Omental fat pad (tissue), 4 donors: ENCODE results near the gene EMID1. TPM values are rescaled to one million over a fixed set of nuclear protein-coding genes. Genes with fewer than 3 reads are reported as not detected.

ENCODE experiments used
- ATAC-seq: fragments of 150-250 bp; one replicate; pipeline ENCODE4 v1.9.1; 2016; ENCODE audit warnings: mild to moderate bottlenecking, moderate library complexity; ENCODE audit not compliant: low FRiP score
- DNase-seq: peaks from one replicate; pipeline ENCODE4 v3.0.0-alpha.2; 2019; ENCODE audit warnings: low spot score
- CTCF ChIP-seq, 3 donors: fragments of 450-650 bp; IDR thresholded peaks; one replicate each; pipeline ENCODE4 v1.5.1; 2016 to 2017; ENCODE audit warnings: antibody characterized with exemption in 3 of 3, mild to moderate bottlenecking in 3 of 3, moderate library complexity in 2 of 3
- total RNA-seq, 4 donors: library from RNA; depleted of rRNA; stranded (reverse); fragments of >200 nt; gene quantifications; one replicate each; pipeline ENCODE4 v1.1.0, GENCODE V29; 2016

EMID1 gene
- total RNA-seq, 4 donors from 2014 or later: 1.5 to 2.5 (median 1.7) TPM

DNA sequence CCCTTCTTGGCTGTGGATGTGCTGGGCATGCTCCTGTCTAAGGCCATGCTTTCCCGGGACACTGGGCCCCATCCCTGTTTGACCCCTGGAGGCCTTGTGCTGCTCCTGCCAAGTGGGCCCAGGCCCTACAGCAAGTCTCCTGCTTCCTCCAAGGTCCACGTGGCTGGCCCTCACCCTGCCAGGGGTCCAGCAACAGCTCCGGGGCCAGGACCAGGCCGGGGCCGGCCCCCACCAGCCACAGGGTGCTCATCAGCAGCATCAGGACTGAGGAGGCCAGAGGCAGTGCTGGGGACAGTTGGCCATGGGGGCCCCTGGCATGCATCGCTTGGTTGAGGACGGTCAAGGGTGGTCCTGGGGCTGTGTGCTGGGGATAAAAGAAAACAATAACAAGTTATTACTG is 59.6 kb downstream of the EMID1 start:
- ATAC-seq (no peak), DNase-seq (no peak)
- no peak for TF ChIP-seq CTCF (IDR thresholded peaks at IDR 0.05)

DNA sequence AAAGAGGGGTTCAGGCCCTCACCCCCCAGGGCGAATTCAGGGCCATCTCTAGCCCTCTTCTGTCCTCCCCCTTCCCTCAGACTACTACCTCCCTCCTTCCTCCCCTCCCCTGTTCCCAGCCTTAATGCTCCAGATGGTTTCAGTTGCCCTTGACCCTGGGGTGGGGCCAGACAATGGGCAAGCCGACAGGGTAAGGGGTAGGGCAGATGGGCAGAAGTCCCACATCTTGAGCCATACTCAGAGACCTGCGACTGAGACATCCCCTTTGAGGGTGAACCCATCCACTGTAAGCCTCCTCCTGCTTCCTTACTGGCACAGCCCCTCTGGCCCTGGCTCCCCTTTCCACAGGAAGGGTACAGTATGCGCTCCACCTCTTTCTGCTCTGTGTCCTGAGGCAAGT is 60.2 kb downstream of the EMID1 start:
- no peak for TF ChIP-seq CTCF (IDR thresholded peaks at IDR 0.05)
- ATAC-seq (no peak), DNase-seq (no peak)

DNA sequence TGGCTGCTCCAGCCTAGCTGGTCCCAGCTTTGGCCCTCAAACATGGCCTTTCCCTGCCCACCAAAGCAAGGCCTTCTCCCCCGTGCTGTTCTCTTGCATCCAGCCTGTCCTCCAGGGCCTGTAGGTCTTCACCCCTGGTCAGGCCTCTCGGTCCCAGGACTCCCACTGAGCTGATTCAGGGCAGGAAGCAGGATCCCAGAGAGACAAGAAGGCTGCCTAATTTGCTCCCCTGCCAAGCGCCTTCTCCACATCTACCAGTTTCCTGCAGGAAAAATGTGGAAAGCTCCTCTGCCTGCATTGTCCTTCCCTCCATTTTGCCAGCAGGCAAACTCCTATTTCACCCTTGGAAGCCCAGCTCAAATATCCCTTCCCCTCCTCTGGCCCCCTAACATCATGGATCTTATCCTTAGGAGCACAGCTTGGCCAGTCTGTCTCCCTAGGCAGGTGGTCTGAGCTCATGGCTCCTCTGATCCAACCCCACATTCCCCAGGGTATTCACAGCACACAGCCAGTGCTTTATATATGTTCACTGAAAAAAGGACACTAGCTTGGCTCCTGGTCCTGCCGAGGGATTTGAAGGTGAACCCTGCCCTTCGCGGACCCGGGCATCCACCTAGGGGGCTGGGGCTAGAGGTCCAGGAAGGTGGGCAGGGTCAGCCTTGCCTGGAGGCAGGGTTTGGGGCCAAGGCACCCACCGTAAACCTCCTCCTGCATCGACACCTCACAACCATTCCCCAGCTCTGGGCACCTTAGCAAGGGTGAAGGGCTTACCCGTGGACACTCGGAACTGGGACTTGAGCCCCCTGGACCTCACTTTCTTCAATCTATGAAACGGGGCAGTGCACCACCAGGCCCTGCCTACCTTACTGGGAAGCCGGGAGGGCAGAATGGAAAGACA is 61.1 kb downstream of the EMID1 start:
- DNase-seq: no peak
- ATAC-seq: no peak
- TF ChIP-seq CTCF (IDR thresholded peaks at IDR 0.05): no peak

DNA sequence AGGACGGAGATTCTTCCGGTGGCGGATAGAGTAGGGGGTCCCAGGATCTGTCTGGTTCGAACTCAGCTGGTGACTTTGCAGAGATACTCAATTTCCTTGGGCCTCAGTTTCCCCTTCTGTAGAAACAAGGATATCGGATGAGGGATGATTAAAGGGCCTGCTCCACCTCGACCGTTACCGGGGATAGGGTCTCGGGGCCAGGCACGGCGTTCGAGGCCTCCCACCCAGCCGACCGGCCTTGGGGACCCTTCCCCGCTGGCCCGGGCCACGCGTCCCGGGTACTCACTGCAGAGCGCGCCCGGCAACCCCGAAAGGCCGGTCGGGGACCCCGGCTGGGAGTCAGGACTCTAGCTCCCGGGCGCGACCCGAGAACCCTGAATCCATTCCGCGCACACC is 61.8 kb downstream of the EMID1 start:
- TF ChIP-seq CTCF (IDR thresholded peaks at IDR 0.05): no peak
- ATAC-seq (no peak), DNase-seq (no peak)

DNA sequence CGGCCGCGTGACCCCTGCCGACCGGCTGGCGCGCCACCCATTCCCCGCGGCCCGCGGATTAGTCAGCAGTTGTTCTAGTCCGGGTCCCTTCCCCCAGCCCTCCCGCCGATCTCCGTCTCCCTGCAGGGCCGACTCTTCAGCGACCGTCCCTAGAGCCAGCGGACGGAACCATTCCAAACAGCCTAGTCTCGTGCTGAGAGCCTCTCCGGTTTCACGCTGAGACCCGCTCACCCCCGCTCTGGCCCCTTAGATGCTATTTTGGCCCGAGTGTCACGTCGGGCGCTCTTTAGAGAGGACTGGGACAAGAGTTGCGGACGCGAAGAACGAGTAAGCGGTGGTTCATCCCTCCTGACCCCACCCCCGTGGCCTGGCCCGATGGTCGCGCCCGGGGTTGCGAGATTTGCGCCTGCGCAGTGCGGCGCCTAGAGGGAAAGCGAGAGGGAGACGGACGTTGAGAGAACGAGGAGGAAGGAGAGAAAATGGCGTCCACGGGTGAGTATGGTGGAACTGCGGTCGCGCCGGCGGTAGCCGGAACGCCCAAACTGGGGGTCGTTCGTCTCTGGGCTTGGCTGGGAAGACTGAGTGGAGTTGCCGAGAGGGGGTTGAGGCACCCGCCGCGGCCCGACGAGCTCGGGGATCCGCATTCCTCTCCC is 62.3 kb downstream of the EMID1 start, which contains the start of the genes EWSR1 and RHBDD3:
EWSR1 (plus strand) TSS at position 411 of the 653 bp plus-strand sequence; CDS start at position 480, 69 bp downstream.
RHBDD3 (minus strand) TSS at position 124 of the 653 bp plus-strand sequence. CDS start 2,355 bp downstream, outside the sequence.
- TF ChIP-seq CTCF (IDR thresholded peaks at IDR 0.05): no peak
- ATAC-seq: peak; percentile 89
- DNase-seq: peak; percentile 81

- no peak for DNase-seq
- peak; percentile 36 for ATAC-seq
These were observed 63.0 kb downstream of the EMID1 start for GRCh38 chr22:29268511-29269229.

More at GRCh38 chr22:29268511-29269229, 63.0 kb downstream of the EMID1 start:
- TF ChIP-seq CTCF (IDR thresholded peaks at IDR 0.05): no peak
